ENCODE data around the gene PLAGL2.

PLAGL2 gene

GRCh38 chr20:32231245-32231644 is 23.7 kb upstream of the PLAGL2 start:
- DNase-seq (ENCODE audit: low read depth), result no peak

- no peak for DNase-seq (ENCODE audit: low read depth)
Measured at GRCh38 chr20:32230707-32231106, 23.2 kb upstream of the PLAGL2 start.

DNA sequence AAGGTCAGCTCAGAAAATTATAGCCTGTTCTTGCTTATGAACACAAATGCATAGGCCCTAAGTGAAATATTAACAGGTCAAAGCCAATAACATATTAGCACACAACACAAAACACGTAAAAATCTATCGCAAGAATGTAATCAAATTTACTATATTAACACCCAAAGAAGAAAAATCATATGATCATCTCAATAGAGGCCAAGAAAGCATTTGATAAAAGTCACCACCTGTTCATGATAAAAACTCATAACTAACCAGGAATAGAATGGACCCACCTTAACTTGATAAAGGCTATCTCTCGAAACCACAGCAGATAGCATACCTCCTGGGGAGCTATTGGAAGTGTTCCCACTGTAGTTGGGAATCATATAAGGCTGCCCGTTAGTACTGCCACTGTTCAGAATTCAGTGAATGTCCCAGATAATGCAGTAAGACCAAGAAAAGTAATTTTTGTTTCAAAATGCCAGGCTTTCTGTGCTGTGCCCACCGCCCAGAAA is 21.8 kb upstream of the PLAGL2 start:
- DNase-seq (ENCODE audit: low read depth), result no peak

DNA sequence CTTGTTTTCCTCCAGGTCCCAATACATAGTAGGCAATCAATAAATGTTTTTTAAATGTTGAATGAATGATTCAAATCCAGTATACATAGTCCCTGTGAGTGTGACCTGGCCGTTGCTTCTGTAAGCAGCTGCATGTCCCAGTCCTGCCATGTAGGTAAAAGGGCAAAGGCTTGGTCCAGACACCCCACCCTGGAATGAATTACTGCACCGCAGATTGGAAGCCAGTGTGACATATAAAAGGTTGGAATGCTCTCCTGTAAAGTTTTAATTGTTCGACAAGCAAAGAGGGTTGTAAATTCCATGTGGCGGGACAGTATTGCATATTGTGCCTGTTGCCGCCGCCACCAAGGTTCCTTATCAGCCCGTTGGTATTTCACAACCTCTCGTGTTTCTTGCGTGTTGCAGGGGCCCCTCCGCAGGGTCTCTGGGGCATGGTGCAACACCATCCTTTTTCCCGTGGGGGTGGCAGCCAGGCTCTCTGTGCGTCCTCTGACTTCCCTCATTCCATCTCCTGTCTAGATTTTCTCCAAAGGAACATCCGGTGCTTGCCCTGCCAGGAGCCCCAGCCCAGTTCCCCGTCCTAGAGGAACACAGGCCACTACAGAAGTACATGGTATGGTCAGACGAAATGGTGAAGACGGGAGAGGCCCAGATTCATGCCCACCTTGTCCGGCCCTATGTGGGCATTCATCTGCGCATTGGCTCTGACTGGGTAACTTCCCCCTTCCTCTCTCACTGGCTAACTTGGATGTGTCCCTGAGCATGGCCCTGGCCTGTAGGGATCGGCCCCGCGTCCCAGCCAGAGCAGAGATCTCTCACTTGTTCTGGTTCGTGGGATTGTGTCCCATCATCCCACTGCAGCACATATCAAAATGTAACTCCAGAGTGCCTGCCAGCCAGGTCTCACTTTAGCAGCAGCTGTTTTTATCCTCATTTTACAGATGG is 20.5 kb upstream of the PLAGL2 start:
- DNase-seq (ENCODE audit: low read depth), result no peak

DNA sequence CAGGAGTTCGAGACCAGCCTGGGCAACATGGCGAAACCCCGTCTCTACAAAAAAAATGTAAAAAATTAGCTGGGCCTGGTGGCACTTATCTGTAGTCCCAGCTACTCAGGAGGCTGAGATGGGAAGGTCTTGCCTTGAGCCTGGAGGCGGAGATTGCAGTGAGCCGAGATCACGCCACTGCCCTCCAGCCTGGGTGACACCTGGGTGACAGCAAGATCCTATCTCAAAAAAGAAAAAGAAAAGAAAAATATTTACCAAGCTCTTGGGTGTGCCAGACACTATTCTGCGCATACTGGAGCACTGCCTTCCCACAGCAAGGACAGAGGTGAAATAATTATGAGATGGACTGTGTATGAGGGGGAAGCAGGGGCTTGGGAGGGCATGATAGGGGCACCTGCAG is 19.8 kb upstream of the PLAGL2 start:
- no peak for DNase-seq (ENCODE audit: low read depth)

GRCh38 chr20:32226391-32226790 is 18.8 kb upstream of the PLAGL2 start:
- no peak for DNase-seq (ENCODE audit: low read depth)

GRCh38 chr20:32224463-32224862 is 16.9 kb upstream of the PLAGL2 start:
- DNase-seq (ENCODE audit: low read depth), result no peak

- no peak for DNase-seq (ENCODE audit: low read depth)
Measured at GRCh38 chr20:32218156-32218900, 10.8 kb upstream of the PLAGL2 start.

DNA sequence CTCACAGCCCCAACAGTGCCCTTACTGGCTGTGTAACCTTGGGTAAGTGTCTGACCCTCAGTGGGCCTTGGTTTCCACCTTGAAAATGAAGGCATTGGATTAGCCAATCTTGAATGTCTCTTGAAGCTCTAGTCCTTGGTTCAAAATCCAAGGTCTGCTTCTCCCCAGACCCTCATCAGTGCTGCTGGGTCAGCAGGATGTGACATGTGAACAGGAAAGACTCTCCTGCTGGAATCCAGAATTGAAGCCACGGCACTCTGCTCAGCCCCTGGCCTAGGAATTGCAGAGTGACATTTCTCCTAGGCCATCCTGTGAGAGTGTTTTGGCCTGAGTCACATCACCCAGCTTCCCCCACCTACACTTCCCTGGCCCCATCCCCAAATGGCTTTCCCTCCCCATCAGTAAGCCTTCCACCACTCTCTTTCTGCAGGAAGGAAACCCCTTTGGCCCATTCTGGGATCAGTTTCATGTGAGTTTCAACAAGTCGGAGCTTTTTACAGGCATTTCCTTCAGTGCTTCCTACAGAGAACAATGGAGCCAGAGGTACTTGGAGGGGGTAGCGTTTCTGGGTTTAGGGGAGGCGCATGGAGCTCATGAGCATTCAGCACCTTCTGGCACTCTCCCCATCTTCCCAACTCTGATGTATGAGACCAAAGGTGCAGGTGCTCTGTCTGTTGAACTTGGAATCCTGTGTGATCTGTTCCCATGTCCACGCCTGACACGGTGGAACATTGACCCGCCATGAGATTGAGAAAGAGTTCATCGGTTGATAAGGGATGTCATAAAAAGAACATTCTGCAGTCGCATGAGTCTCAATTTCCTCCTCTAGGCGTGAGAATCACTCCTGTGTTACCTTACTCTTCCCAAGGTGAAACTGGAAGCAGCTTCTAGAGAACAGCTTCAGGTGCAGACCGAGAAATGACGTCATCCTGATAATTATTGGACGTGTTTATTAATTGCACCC is 8.9 kb upstream of the PLAGL2 start:
- no peak for DNase-seq (ENCODE audit: low read depth)

DNA sequence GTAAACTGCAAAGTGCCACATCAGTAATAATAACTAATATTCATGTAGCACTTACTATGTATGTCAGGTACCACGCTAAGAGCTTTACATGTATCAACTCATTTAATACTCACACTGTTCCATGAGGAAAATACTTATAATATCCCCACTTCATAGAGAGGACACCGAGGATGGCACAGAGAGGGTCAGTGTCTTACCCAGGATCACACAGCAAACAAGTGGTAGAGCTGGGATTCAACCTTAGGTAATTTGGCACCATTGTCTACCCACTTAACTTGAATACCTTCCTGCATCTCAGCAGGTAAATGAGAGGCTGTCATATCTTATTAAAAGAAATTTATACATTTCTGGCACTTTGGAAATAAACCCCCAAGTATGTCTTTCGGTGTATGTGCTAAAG is 8.2 kb upstream of the PLAGL2 start:
- no peak for DNase-seq (ENCODE audit: low read depth)

GRCh38 chr20:32215147-32215546 is 7.6 kb upstream of the PLAGL2 start:
- DNase-seq (ENCODE audit: low read depth), result no peak

- DNase-seq (ENCODE audit: low read depth), result no peak
Measured at GRCh38 chr20:32213870-32214269, 6.3 kb upstream of the PLAGL2 start.

- no peak for DNase-seq (ENCODE audit: low read depth)
Measured at GRCh38 chr20:32209850-32210605, 2.5 kb upstream of the PLAGL2 start.

GRCh38 chr20:32208499-32209154 is 1.1 kb upstream of the PLAGL2 start:
- no peak for DNase-seq (ENCODE audit: low read depth)

- DNase-seq (ENCODE audit: low read depth), result no peak
Measured at GRCh38 chr20:32206760-32207625, 550 bp downstream of the PLAGL2 start.

DNA sequence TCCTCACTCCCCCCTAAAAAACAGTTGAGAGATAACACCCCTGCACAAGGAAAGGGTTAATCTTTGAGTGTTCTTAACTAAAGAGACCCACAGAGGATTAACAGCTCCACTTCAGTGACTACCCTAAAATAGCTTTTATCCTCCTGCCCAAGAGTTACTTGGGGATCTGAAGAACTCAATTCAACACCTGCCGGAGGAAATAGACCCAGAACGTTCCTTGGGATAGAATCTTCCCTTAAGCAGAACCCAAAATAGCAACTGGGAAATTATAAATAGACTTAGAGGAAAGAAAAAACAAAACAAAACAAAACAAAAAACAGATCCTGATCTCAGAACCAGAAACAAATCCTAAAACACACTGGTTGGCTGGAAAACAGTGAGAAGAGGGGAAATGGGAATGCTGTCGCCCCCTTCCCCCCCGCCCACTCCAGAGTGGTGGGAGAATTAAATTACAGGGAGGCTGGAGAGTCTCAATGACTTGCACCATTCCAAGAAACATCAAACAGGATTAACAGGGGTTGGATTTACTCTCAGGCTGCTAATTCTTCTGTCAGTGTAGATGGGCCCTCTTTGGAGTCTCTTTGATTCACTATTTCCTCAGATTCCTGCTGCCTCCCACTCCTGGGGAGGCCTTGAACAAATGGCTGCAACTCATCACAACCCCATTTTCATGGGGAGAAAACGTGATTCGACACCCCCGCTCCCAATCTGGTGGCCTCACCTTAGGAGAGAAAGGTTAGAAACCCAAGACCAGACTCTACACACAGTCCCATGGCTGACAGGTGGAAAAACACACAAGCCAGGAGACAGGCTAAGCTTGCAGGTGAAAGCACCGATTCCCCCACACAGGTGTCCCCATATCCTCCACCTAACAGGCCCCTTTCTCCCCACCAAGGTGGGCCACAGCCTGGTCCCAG is 1.4 kb downstream of the PLAGL2 start:
- no peak for DNase-seq (ENCODE audit: low read depth)

DNA sequence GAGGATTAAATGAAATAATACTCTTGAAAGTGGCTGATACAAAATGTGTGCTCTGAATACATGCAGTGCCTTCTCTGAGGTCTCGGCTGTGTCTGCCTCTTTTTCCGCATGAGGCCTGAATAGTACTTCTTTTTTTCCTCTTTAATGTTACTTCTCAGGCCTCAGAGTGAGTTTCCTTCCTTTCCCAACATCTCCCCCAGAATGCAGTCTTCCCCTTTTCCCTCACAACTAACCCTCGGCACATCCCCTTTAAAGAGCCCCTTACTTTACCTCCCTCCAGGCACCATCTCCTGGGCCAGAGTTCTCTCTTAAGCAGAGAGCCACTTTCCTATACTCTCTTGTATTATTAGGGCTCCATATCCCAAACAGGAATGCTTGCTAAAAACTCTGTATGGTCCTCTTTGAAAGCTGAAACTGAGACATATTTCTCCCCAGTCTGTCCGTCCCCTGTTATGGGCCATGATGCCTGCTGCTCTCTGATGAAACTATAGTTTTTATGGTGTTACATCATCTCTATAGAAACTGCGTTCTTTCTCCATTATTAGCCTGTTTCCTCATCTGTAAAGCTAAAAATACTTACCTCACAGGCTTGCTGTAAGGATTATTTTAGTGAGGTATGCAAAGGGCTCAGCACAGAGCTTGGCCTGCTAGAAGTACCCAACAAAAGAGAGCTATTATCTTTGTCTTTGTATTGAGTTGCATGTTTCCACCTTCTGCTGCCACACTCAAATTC is 2.3 kb downstream of the PLAGL2 start:
- DNase-seq (ENCODE audit: low read depth), result no peak
